HL-60 (cell line): ENCODE data around the gene FRZB.

Experiments used
- POLR2AphosphoS5 ChIP-seq: IDR thresholded peaks from 2 replicates; pipeline ENCODE4 v1.6.1; 2012; ENCODE audit warnings: low read depth
- TF ChIP-seq, protein P1 (sequence below): IDR thresholded peaks from 2 replicates; pipeline ENCODE4 v1.6.1; 2012; ENCODE audit warnings: low read depth; ENCODE audit not compliant: insufficient replicate concordance
- TF ChIP-seq, protein P2 (sequence below): IDR thresholded peaks from one replicate; pipeline ENCODE4 v1.5.1; 2011; ENCODE audit warnings: low read length, control low read depth, inconsistent platforms; ENCODE audit not compliant: insufficient read depth

DNA sequence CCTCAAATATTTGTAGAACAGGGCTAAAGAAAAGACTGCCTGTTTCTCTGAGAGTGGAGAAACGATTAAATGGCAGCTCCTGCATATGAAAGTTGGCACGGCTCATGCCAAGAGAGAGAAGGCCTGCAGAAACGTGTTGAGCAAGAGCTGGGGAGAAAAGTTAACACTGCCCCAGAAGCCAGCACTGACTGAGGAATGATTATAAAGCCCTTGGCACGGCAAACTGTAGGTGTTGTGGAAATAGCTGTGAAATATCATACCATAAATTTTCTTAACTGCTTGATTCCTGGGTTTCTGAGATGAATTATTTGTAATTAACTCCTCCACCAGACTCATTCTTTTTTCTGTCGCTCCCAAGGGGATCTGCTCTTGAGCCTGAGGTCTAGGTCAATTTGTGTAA, 4.3 kb downstream of the FRZB start:
- TF ChIP-seq, protein P1, sequence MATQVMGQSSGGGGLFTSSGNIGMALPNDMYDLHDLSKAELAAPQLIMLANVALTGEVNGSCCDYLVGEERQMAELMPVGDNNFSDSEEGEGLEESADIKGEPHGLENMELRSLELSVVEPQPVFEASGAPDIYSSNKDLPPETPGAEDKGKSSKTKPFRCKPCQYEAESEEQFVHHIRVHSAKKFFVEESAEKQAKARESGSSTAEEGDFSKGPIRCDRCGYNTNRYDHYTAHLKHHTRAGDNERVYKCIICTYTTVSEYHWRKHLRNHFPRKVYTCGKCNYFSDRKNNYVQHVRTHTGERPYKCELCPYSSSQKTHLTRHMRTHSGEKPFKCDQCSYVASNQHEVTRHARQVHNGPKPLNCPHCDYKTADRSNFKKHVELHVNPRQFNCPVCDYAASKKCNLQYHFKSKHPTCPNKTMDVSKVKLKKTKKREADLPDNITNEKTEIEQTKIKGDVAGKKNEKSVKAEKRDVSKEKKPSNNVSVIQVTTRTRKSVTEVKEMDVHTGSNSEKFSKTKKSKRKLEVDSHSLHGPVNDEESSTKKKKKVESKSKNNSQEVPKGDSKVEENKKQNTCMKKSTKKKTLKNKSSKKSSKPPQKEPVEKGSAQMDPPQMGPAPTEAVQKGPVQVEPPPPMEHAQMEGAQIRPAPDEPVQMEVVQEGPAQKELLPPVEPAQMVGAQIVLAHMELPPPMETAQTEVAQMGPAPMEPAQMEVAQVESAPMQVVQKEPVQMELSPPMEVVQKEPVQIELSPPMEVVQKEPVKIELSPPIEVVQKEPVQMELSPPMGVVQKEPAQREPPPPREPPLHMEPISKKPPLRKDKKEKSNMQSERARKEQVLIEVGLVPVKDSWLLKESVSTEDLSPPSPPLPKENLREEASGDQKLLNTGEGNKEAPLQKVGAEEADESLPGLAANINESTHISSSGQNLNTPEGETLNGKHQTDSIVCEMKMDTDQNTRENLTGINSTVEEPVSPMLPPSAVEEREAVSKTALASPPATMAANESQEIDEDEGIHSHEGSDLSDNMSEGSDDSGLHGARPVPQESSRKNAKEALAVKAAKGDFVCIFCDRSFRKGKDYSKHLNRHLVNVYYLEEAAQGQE, result no peak
- TF ChIP-seq, protein P2, sequence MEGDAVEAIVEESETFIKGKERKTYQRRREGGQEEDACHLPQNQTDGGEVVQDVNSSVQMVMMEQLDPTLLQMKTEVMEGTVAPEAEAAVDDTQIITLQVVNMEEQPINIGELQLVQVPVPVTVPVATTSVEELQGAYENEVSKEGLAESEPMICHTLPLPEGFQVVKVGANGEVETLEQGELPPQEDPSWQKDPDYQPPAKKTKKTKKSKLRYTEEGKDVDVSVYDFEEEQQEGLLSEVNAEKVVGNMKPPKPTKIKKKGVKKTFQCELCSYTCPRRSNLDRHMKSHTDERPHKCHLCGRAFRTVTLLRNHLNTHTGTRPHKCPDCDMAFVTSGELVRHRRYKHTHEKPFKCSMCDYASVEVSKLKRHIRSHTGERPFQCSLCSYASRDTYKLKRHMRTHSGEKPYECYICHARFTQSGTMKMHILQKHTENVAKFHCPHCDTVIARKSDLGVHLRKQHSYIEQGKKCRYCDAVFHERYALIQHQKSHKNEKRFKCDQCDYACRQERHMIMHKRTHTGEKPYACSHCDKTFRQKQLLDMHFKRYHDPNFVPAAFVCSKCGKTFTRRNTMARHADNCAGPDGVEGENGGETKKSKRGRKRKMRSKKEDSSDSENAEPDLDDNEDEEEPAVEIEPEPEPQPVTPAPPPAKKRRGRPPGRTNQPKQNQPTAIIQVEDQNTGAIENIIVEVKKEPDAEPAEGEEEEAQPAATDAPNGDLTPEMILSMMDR, result no peak
- TF ChIP-seq POLR2AphosphoS5, result no peak
